Skeletal muscle tissue (tissue), 4 donors: ENCODE results near the gene ZBTB16. TPM values are rescaled to one million over a fixed set of nuclear protein-coding genes. Genes with fewer than 3 reads are reported as not detected.

Experiments
- H3K27ac ChIP-seq: one replicate; pipeline ENCODE4 v1.7.0; 2013; ENCODE audit warnings: mild to moderate bottlenecking, low read depth, low read length, inconsistent platforms
- H3K27me3 ChIP-seq, 3 donors: one replicate each; pipeline ENCODE4 v1.7.0; 2013; ENCODE audit warnings: low read length in 3 of 3; ENCODE audit not compliant: control insufficient read depth in 3 of 3, insufficient read depth in 3 of 3
- H3K36me3 ChIP-seq, 3 donors: one replicate each; pipeline ENCODE4 v1.7.0; 2013; ENCODE audit warnings: low read length in 3 of 3; ENCODE audit not compliant: control insufficient read depth in 3 of 3, insufficient read depth in 3 of 3
- H3K4me1 ChIP-seq, 3 donors: one replicate each; pipeline ENCODE4 v1.7.0; 2013; ENCODE audit warnings: low read length in 3 of 3, mild to moderate bottlenecking in 3 of 3; ENCODE audit not compliant: control insufficient read depth in 3 of 3, insufficient read depth in 3 of 3
- H3K4me3 ChIP-seq, 3 donors: one replicate each; pipeline ENCODE4 v1.7.0; 2013; ENCODE audit warnings: low read length in 3 of 3
- H3K9ac ChIP-seq, 3 donors: one replicate each; pipeline ENCODE4 v1.7.0; 2013; ENCODE audit warnings: low read length in 3 of 3, mild to moderate bottlenecking in 3 of 3, moderate library complexity in 2 of 3, low read depth in 1 of 3
- H3K9me3 ChIP-seq, 3 donors: one replicate each; pipeline ENCODE4 v1.7.0; 2013; ENCODE audit warnings: low read length in 3 of 3; ENCODE audit not compliant: control insufficient read depth in 3 of 3
- total RNA-seq: library from RNA; depleted of rRNA; stranded (reverse); fragments of >200 nt; gene quantifications from one replicate; pipeline ENCODE4 v1.2.3, GENCODE V29; 2014
- donor health status: Osteomylitis.

Gene ZBTB16
- total RNA-seq, 1 donor from 2014 or later = 6.8 TPM

DNA sequence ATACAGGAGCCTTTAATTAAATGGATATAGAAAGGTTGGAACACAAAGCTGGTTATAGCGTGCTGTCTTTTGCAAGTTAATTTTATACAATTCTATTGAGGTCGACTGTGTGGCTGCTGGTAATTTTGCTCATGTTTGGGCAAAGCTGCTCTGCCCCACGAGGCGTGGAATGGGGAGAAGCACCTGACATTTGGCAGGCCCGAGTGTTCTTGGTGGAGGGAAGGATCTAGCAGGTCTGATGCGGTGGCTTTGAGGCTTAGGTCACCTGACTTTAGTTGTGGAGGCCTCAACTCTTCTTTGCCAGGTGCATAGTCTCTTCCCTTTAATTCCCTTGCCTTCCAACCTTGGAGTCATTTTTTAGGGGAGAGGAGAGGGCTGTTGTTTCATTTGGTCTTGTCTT, 97.3 kb downstream of the ZBTB16 start:
- H3K9me3 ChIP-seq = no peaks in the 10 kb centered on the region
- peak overlapping the region in 1 of 3 donors; percentile 1 for H3K9ac ChIP-seq
- no peak overlapping the region for H3K4me3 ChIP-seq
- H3K27ac ChIP-seq = peak overlapping the region; percentile 99
- peaks cover 12 to 17% (median 12%) of the 10 kb centered on the region in 3 donors for H3K36me3 ChIP-seq
- peaks cover 87 to 99% (median 94%) of the 10 kb centered on the region in 3 donors for H3K4me1 ChIP-seq
- no peaks in the 10 kb centered on the region for H3K27me3 ChIP-seq

DNA sequence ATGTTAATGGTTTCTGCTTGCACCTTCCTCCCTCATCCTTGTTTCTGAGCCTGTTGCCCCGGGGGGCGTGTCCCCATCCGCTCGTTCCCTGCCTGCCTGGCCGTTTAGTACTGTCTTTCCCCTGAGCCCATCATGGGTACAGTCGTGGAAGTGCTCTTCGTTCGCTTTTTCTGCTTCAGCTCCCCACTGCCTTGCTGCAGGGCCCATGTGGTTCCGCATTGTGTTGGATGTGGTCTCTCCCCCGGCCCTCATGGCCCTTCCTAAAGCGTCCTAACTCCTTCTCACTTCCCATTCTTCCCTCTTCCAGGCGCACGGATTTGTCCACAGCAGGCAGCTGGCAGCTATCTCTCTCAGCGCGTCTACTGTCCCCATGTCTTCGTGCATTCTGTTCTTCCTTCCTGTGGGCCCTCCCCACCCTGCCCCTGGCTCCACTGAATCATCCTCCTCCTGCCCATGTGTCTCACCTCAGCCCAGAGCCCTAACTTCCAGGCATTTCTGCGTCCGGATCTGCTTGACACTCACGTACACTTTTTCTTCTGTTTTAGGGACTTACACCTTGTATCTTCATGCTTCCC, 98.1 kb downstream of the ZBTB16 start:
- peak overlapping the region; percentile 13 to 58 (median 42) for H3K9ac ChIP-seq
- H3K9me3 ChIP-seq = no peaks in the 10 kb centered on the region
- peaks cover 91 to 100% (median 94%) of the 10 kb centered on the region in 3 donors for H3K4me1 ChIP-seq
- H3K36me3 ChIP-seq = peaks cover 12 to 17% (median 12%) of the 10 kb centered on the region in 3 donors
- peak overlapping the region in 2 of 3 donors; percentile 8 to 14 for H3K4me3 ChIP-seq
- H3K27me3 ChIP-seq = no peaks in the 10 kb centered on the region
- peak overlapping the region; percentile 99 for H3K27ac ChIP-seq

DNA sequence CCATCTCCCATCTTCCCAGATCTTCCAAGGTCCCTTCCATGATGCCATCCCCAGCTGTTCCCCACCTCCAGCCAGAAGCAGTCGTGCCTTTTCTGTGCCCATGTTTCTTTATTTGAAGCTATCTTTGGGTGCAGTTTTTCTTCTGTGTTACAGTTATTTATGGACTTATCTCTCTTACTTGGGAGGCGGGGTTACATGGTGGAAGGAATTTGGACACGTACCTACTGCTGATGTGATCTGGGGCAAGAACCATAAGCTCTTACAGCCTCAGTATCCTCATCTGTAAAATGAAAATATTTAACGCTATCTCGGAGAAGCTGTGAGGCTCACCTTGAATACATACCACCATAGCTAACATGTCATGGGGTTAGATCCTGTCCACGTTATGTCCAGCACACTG, 98.9 kb downstream of the ZBTB16 start:
- Histone ChIP-seq H3K27ac (peak overlapping the region; percentile 99), H3K4me3 (peak overlapping the region in 2 of 3 donors; percentile 8 to 24), H3K27me3 (no peaks in the 10 kb centered on the region), H3K9ac (peak overlapping the region; percentile 34 to 66 (median 42)), H3K36me3 (peaks cover 12 to 17% (median 12%) of the 10 kb centered on the region in 3 donors), H3K4me1 (peaks cover 90 to 97% (median 94%) of the 10 kb centered on the region in 3 donors), H3K9me3 (no peaks in the 10 kb centered on the region)

DNA sequence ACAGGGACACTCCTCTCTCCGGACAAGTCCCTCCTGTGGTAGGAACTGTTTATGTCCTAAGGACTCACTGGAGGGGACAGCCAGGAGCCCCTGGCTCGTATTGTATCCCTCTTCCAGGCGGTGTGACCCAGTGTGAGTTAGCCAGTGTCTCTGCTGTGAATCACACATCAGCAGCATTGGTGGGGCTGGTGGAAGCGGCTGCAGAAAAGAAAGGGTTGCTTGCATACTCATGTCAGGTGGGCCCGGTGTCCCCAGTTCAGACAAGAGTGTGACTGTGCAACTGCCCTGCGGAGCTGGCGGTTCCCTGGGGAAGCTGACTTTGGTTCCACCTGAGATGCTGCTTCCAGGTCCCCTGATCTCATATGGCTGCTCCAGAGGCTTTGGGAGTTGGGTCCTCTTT, 99.4 kb downstream of the ZBTB16 start:
- Histone ChIP-seq H3K9ac (peak overlapping the region; percentile 34 to 66 (median 54)), H3K4me3 (peak overlapping the region; percentile 17 to 50 (median 24)), H3K27me3 (no peaks in the 10 kb centered on the region), H3K36me3 (peaks cover 12 to 17% (median 12%) of the 10 kb centered on the region in 3 donors), H3K4me1 (peaks cover 90 to 97% (median 95%) of the 10 kb centered on the region in 3 donors), H3K27ac (peak overlapping the region; percentile 99), H3K9me3 (no peaks in the 10 kb centered on the region)

DNA sequence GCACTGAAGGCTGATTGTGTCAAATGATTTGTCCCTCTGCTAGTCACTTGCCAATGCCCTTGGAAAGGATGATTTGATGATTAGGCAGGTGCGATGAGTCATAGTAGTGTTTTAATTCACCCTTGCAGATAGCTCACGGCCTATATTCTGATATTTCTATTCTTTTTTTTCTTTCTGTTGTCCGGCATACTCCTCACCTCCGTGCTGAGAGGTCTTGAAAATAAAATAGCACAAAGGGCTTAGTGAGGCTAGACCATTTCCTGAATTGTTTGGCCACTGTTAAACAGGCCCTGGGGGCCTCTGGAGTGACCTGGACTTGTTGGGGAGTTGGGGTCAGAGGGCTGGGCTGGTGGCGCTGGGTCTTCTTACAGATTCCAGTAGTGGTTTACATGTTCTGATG, 99.8 kb downstream of the ZBTB16 start:
- Histone ChIP-seq H3K4me1 (peaks cover 90 to 97% (median 95%) of the 10 kb centered on the region in 3 donors), H3K27me3 (no peaks in the 10 kb centered on the region), H3K36me3 (peaks cover 12 to 17% (median 12%) of the 10 kb centered on the region in 3 donors), H3K9ac (peak overlapping the region; percentile 34 to 65 (median 54)), H3K9me3 (no peaks in the 10 kb centered on the region), H3K4me3 (peak overlapping the region in 2 of 3 donors; percentile 50 to 58), H3K27ac (peak overlapping the region; percentile 99)

DNA sequence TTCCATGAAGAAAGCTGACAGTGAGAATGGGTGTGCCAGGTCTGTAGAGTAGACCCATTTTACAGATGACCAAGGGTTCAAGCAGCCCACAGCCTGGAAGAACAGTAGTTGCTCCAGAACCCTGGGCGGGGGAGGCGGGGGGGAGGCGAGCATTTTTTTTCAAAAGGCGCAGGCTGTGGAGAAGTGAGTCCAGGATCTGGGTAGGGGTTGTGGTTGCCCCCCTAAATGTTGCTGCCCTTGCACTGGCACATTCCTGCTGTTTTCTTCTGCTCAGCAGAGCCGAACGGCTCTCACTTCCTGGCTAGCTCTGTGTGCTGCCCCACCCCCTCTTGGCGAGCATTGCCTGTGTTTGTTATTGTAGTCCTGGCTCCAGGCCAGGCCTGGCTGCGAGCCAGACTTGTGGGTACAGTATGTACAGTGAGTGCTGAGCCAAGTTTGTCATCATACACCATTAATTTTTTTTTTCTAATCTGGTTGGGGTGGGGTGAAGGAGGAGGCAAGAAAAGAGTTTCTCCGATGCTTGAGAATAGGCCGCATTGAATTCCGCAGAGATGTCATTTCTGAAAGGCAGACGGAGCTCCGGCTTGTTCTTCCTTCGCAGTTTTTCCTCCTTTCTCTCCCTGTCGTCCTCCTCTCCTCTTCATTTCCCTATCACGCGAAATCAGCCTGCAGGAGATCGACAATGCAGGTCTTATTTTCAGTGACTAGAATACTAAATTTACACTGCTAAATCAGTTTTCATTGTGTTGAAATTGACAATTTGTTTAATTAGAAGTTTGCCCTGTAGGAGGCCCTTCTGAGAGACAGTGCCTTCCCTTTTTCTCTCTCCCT, 100.5 kb downstream of the ZBTB16 start:
- peaks cover 90 to 97% (median 95%) of the 10 kb centered on the region in 3 donors for H3K4me1 ChIP-seq

DNA sequence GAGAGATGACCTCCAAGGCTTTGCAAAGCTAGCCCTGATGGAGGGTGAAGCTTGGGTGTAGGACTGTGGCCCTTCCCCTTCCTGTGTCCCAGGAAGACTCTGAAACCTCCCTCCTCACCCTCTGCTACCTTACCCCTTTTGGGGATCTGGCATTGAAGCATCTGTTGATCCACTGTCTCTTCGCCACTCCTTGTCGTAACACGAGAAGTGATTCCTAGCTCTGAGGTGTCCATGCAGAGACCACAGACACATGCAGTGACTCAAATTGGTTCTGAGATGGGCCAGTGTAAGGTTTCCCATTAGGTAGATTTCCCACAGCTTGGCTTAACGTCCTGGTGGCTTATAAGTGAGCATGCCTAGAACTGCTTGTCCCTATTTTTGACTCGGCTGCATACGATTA, 101.4 kb downstream of the ZBTB16 start:
- H3K4me1 ChIP-seq = peaks cover 90 to 97% (median 96%) of the 10 kb centered on the region in 3 donors
- H3K9ac ChIP-seq = peak overlapping the region; percentile 77 to 87 (median 82)
- H3K27ac ChIP-seq = peak overlapping the region; percentile 99
- H3K27me3 ChIP-seq = no peaks in the 10 kb centered on the region
- H3K36me3 ChIP-seq = peaks cover 11 to 17% (median 11%) of the 10 kb centered on the region in 3 donors
- no peaks in the 10 kb centered on the region for H3K9me3 ChIP-seq
- peak overlapping the region; percentile 58 to 69 (median 67) for H3K4me3 ChIP-seq

More for the DNA sequence above, 100.5 kb downstream of the ZBTB16 start:
- Histone ChIP-seq H3K27me3 (no peaks in the 10 kb centered on the region), H3K9me3 (no peaks in the 10 kb centered on the region), H3K36me3 (peaks cover 12 to 17% (median 12%) of the 10 kb centered on the region in 3 donors), H3K27ac (peak overlapping the region; percentile 99), H3K4me3 (peak overlapping the region; percentile 58 to 69 (median 67)), H3K9ac (peak overlapping the region; percentile 61 to 87 (median 82))

DNA sequence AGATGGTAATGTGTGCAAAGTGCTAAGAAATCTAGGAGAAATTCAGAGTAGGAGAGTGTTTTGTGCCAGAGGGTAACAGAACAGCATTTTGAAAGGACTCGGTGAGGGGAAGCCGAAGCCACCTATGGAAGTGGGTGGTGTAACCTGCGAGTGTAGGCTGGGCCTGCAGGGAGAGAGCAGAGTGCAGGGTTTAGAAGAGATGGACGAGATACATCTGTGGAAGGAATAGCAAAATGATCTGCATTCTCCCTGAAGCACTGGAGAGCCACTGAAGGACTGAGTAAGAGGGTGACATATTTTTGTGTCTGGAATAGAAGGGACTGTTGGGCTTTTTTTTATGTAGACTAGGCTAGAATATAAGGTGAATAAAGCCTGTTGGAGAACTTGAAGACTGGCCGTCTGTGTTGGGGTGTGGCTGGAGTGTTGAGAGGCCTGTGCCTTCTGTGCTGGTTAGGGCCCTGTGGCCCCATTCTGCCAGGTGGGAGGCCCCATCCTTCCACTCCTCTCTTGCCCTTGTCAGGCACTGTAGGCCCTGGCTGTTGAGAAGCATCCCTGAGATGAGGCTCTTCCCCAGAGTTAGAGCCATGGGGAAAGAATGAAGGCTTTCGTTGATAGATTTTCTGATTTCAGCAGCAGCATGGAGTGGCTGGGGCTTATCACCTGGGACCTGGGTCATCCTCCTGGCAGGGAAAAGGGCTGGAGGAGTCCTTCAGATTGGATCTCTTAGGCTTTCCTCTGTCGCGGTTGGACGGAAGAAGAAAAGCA, 102.2 kb downstream of the ZBTB16 start:
- Histone ChIP-seq H3K9me3 (no peaks in the 10 kb centered on the region), H3K9ac (peak overlapping the region; percentile 77 to 87 (median 82)), H3K27ac (peak overlapping the region; percentile 99), H3K4me1 (peaks cover 90 to 97% (median 96%) of the 10 kb centered on the region in 3 donors), H3K4me3 (peak overlapping the region; percentile 58 to 69 (median 67)), H3K36me3 (peaks cover 4 to 11% (median 6%) of the 10 kb centered on the region in 3 donors), H3K27me3 (no peaks in the 10 kb centered on the region)

DNA sequence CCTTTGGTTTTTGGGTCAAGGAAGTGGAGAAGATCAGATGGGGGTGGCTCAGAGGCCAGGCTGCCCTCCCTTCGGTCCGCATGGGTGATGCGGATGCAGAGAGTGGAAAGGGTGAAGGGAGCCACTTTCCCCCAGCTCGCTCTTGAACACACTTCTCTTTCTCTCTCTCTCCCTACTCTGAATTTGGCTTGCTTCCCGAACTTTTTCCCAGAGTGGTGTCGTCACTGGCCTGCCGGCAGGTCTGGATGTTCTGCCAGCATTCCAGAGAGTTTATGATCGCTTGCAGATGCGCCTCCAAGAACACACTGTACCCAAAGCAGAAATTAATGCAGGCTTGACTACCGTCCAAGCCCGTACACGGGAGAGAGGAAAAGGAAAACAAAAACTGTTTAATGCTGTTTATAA, 103.2 kb downstream of the ZBTB16 start:
- Histone ChIP-seq H3K27me3 (no peaks in the 10 kb centered on the region), H3K4me1 (peaks cover 86 to 96% (median 93%) of the 10 kb centered on the region in 3 donors), H3K36me3 (peaks cover 0 to 7% (median 0%) of the 10 kb centered on the region in 3 donors), H3K4me3 (peak overlapping the region; percentile 58 to 69 (median 67)), H3K27ac (peak overlapping the region; percentile 99), H3K9me3 (no peaks in the 10 kb centered on the region), H3K9ac (peak overlapping the region; percentile 77 to 87 (median 82))
